Measurements from ENCODE around the gene ZG16B. TPM values are rescaled to one million over a fixed set of nuclear protein-coding genes. Genes with fewer than 3 reads are reported as not detected.

Gene ZG16B
- total RNA-seq, 1 donor from 2014 or later = 0.27 TPM

DNA sequence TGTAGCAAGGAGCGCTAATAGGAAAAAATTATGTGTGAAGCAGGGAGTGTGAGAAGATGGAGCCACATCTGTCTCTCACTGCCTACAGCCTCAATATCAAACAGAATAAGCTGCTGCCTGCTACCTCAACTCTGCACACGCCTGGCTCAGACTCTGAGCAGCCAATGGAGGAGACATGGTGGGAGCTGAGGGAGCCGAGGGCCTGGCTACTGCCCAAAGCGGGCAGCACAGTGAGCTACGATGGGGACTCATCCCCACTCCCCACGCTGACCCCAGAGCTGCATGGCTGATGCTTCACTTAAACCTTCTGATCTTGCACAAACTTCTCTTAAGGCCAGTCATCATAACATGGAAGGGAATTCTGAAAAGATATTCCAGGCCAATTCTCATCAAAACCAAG, 41.8 kb downstream of the ZG16B start:
- H3K4me1 ChIP-seq = peaks cover 16% of the 10 kb centered on the region
- H3K27ac ChIP-seq (replicated peaks) = no peak overlapping the region
- TF ChIP-seq, protein P1, sequence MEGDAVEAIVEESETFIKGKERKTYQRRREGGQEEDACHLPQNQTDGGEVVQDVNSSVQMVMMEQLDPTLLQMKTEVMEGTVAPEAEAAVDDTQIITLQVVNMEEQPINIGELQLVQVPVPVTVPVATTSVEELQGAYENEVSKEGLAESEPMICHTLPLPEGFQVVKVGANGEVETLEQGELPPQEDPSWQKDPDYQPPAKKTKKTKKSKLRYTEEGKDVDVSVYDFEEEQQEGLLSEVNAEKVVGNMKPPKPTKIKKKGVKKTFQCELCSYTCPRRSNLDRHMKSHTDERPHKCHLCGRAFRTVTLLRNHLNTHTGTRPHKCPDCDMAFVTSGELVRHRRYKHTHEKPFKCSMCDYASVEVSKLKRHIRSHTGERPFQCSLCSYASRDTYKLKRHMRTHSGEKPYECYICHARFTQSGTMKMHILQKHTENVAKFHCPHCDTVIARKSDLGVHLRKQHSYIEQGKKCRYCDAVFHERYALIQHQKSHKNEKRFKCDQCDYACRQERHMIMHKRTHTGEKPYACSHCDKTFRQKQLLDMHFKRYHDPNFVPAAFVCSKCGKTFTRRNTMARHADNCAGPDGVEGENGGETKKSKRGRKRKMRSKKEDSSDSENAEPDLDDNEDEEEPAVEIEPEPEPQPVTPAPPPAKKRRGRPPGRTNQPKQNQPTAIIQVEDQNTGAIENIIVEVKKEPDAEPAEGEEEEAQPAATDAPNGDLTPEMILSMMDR (IDR thresholded peaks at IDR 0.05; ENCODE audit: borderline replicate concordance) = no peak
- intact Hi-C loops (cut with micrococcal nuclease) = no loop called here
- no peak overlapping the region for H3K4me3 ChIP-seq
- H3K27me3 ChIP-seq (ENCODE audit: low read depth) = no peaks in the 10 kb centered on the region
- no peak for DNase-seq
- H3K36me3 ChIP-seq = no peaks in the 10 kb centered on the region
- H3K9me3 ChIP-seq (replicated peaks) = no peaks in the 10 kb centered on the region

GRCh38 chr16:2874032-2874911, 44.2 kb downstream of the ZG16B start:
- intact Hi-C loops (cut with micrococcal nuclease) = no loop called here
- H3K27ac ChIP-seq (replicated peaks) = peak overlapping the region; percentile 56

DNA sequence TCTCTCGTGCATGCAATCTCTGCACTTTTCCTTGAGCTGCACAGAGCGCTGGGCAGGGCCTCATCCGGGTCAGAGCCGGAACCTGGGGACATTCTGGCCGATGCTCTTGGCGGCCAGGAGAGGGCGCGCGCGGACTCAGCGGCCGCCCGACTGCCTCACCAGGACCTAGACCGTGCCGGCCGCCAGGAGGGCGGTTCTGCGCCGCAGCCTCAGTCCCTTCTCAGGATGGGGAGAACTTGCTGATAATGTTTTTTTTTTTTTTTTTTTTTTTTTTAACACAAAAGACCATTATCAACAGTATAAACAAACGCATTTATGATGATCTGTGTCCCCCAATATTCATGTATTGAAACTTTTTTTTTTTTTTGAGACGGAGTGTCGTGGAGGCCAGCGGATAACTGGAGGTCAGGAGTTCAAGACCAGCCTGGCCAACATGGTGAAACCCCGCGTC, 44.8 kb downstream of the ZG16B start:
- peak; percentile 82 for DNase-seq
- H3K4me3 ChIP-seq = no peak overlapping the region
- TF ChIP-seq, protein P1 (IDR thresholded peaks at IDR 0.05; ENCODE audit: borderline replicate concordance) = peak; percentile 96
- H3K36me3 ChIP-seq = no peaks in the 10 kb centered on the region
- H3K27me3 ChIP-seq (ENCODE audit: low read depth) = no peaks in the 10 kb centered on the region
- intact Hi-C loops (cut with micrococcal nuclease) = no loop called here
- peaks cover 7% of the 10 kb centered on the region for H3K4me1 ChIP-seq
- peaks cover 3% of the 10 kb centered on the region for H3K9me3 ChIP-seq (replicated peaks)
- H3K27ac ChIP-seq (replicated peaks) = peak overlapping the region; percentile 56

More at GRCh38 chr16:2874032-2874911, 44.2 kb downstream of the ZG16B start:
- TF ChIP-seq, protein P1 (IDR thresholded peaks at IDR 0.05; ENCODE audit: borderline replicate concordance) = no peak
- H3K27me3 ChIP-seq (ENCODE audit: low read depth) = no peaks in the 10 kb centered on the region
- no peaks in the 10 kb centered on the region for H3K36me3 ChIP-seq
- no peak for DNase-seq
- H3K4me3 ChIP-seq = no peak overlapping the region
- H3K9me3 ChIP-seq (replicated peaks) = no peaks in the 10 kb centered on the region
- peaks cover 7% of the 10 kb centered on the region for H3K4me1 ChIP-seq

DNA sequence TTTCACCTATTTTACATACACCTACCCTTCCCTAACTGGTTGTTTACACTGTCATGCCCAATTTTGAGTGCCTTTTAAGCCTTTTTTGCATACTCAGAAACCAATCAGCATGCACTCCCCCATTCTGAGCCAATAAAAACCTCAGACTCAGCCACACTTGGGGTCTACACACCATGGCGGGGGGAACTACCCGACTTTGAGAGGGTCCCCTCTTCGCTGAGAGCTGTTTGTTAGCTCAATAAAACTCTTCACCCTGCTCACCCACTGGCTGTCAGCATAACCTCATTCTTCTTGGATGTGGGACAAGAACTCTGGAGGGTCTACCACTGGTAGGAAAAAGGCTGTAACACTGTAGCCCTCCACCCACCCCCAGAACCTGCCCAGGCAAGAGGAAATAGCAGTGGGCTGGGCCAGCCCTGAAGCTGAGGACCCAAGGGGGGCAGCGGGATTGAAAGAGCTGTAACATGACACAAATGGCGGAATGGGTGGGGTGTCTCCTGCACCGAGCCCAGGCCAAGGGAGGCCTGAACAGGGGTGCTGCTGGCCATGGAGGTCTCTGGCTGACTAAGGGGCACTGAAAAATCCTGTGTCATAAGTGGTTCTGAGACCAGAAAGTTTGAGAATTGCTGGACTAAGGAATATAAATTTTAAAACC, 49.9 kb downstream of the ZG16B start:
- H3K27ac ChIP-seq (replicated peaks) = no peak overlapping the region
- no peak for DNase-seq
- H3K9me3 ChIP-seq (replicated peaks) = peaks cover 5% of the 10 kb centered on the region
- no peaks in the 10 kb centered on the region for H3K36me3 ChIP-seq
- intact Hi-C loops (cut with micrococcal nuclease) = no loop called here
- H3K4me1 ChIP-seq = peaks cover 17% of the 10 kb centered on the region
- TF ChIP-seq, protein P1 (IDR thresholded peaks at IDR 0.05; ENCODE audit: borderline replicate concordance) = no peak
- no peaks in the 10 kb centered on the region for H3K27me3 ChIP-seq (ENCODE audit: low read depth)
- no peak overlapping the region for H3K4me3 ChIP-seq

Other genes with a start within 250 kb of the ZG16B start
- gene KCTD5, start 147.8 kb upstream of the ZG16B start, total RNA-seq = 10.2 TPM
- 0.11 TPM for gene PRSS27, start 110.1 kb upstream of the ZG16B start, total RNA-seq
- gene SRRM2, start 77.7 kb upstream of the ZG16B start, total RNA-seq = 251 TPM
- gene ELOB, start 53.0 kb upstream of the ZG16B start, total RNA-seq = 304 TPM
- not detected for gene PRSS33, start 42.7 kb upstream of the ZG16B start, total RNA-seq
- gene PRSS41, start 31.8 kb upstream of the ZG16B start, total RNA-seq = not detected
- not detected for gene PRSS21, start 13.1 kb upstream of the ZG16B start, total RNA-seq
- not detected for gene PRSS22, start 27.9 kb downstream of the ZG16B start, total RNA-seq
- gene FLYWCH2, start 52.9 kb downstream of the ZG16B start, total RNA-seq = 23.2 TPM
- 35.7 TPM for gene FLYWCH1, start 81.6 kb downstream of the ZG16B start, total RNA-seq
- not detected for gene KREMEN2, start 134.0 kb downstream of the ZG16B start, total RNA-seq
- gene PAQR4, start 139.0 kb downstream of the ZG16B start, total RNA-seq = 9.2 TPM
- gene PKMYT1, start 150.1 kb downstream of the ZG16B start, total RNA-seq = 1.3 TPM
- 1.2 TPM for gene CLDN9, start 182.6 kb downstream of the ZG16B start, total RNA-seq
- gene CLDN6, start 187.9 kb downstream of the ZG16B start, total RNA-seq = not detected
- gene TNFRSF12A, start 190.1 kb downstream of the ZG16B start, total RNA-seq = 66.2 TPM
- 48.5 TPM for gene HCFC1R1, start 193.6 kb downstream of the ZG16B start, total RNA-seq
- gene THOC6, start 193.7 kb downstream of the ZG16B start, total RNA-seq = 9.1 TPM
- gene BICDL2, start 206.6 kb downstream of the ZG16B start, total RNA-seq = 0.05 TPM
- 1.2 TPM for gene MMP25, start 216.3 kb downstream of the ZG16B start, total RNA-seq
- gene IL32, start 235.3 kb downstream of the ZG16B start, total RNA-seq = 36.3 TPM